CD1c-positive myeloid dendritic cell (primary cell): Measurements from ENCODE around the gene LTBP2.
A peak's percentile ranks its signal among the peaks of the same experiment; 100 is the strongest.

Experiments
- DNase-seq: peaks from one replicate; pipeline ENCODE4 v3.0.0-alpha.2; 2016; ENCODE audit errors: extremely low spot score

LTBP2 gene

DNA sequence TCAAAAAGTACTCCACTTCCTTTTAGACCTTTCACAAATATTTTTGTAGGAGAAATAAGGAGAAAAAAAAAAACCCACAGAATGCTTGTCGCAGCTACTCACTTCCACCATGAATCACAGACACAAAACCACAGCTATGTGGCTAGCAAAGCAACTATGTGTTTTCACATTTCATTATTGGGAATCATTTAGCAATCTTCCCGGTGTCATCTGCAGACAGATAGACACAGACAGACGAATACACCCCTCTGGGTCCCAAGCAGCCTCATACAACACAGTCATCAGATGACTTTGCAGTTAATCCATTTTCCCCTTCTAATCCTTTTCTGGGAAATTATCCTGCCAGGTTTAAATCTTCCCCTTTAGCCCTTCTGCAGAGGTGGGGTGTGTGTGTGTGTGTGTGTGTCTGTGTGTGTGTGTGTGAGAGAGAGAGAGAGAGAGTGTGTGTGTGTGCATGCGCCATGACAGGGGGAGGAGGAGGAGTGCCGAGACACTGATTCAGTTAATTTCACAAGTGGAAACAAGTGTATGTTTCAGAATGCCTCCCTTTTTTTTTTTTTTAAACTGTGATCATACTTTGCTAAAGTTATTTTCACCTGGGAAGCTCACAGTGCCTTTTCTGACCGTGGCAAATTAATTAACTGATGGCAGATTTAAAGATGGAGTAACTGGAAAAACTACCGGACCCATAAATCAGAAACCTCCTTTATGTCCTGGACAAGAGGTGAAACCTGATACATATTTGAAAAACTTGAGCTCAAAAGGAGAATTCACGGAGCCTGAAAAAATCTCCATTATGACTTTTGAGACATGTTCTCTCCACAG, 39.9 kb downstream of the LTBP2 start:
- DNase-seq = peak; percentile 84

DNA sequence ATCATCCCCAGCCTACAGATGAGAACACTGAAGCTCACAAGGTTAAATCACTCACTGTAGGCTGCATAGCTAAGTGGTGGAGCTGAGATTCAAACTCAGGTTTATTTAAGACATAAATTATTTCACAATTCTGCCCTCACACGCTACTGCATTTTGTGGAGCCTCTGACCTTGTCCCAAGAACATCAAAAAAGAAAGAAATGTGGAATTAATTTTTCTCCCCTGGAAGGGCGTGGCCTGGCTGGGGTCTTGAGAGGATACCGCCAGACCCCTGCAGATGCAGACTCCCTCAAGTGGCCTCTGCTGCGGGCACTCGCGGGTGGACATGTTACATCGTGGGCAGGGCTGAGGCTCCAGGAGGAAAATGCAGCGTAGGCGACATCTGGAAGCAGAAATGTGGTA, 40.6 kb downstream of the LTBP2 start:
- DNase-seq = peak; percentile 49

DNA sequence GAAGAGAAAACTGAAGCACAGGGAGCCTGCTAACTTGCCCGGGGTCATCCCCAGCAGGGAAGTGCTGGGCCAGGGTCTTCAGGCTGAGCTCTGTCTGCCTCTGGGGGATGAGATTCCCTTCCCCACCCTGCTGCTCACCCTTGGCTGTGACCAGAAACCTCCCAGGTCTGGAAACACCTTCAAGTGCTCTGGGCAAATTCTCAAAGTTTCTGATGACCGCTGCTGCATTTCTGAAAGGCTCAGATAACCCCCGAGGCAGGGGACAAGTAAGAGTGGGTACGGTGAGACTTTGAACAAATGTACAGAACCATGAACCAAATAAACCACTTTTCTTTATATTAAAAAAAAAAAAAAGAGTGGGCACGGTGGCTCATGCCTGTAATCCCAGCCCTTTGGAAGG, 41.3 kb downstream of the LTBP2 start:
- no peak for DNase-seq

DNA sequence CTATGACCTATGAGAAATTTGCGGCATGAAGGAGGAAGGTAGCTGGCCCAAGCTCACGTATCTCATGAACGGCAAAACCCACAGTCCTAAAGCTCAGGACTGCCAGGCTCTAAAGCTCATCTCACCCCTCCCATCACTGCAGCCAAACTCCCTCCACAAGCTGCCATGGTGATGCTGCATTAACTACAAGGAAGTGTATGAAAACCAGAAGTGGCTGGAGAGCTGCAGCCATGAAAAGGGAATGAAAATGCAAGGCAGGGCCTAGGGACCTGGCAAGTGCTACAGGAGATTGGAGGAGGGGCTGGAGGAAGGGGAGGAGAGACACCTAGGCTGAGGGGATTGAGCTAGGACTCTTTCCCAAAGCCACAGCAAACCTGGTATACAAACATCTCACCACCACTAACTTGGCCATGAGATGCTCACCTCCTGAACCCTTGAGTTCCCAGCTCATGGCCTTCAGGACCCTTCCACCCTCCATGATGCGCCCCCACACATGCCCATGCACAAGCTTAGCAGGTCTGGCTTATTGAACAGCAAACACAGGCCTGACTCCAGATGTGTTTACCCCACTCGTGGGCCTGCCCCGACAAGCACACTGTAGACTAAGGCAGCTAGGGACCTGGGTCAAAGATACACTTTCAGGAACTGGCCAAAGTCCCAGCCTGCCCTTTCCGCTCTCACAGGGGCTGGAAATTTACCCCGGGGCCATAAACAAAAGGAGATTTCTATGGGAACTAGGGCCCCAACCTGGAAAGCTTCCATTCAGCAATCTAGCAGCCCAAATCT, 42.0 kb downstream of the LTBP2 start:
- peak; percentile 25 for DNase-seq

DNA sequence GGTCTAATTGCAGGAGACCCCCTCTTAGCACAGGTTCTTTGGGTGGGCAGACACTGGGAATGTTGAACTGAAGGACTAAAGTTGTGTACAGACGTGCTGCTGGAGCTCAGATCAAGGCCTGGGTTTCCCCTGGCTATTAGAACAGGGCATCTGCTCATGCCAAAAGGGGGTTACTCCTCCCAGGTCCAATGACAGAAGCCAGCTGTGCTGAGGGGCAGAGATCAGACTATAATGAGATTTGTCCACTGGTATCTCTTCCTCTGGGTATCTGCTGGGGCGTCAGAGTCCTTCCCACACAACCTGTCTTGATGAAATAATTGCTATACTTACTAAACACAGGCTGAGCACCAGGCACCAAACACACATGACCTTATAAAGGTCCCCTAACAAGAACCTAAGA, 42.6 kb downstream of the LTBP2 start:
- no peak for DNase-seq

DNA sequence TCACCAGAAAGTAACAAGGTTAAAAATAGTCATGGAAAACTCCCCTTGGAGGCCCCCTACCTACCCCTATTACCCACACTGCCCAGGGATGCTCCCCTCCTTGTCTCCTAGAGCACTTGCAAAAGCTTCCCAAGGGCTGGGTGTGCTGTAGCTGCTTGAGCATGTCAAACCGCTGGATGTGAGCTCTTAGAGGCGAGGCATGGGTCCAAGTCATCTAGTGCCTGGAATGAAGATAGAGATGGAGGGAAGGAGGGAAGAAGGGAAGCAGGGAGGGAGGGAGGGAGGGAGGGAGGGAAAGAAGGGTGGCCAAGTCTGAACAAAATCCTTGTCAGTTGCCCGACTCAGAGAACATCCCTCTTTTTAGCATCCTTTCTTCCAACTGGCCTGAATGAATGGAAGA, 43.1 kb downstream of the LTBP2 start:
- no peak for DNase-seq

DNA sequence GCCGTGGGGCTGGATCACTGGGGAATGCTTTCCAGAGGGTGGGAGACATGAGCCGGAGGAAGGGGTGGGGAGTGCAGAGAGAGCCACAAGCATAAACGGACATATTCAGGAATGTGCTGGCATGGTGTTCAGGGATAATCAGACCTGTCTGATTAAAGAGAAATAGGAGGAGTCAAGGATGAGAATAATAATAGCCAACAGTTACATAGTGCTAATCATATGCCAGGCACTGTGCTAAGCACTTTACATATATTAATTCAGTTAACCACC, 43.7 kb downstream of the LTBP2 start:
- DNase-seq = no peak

DNA sequence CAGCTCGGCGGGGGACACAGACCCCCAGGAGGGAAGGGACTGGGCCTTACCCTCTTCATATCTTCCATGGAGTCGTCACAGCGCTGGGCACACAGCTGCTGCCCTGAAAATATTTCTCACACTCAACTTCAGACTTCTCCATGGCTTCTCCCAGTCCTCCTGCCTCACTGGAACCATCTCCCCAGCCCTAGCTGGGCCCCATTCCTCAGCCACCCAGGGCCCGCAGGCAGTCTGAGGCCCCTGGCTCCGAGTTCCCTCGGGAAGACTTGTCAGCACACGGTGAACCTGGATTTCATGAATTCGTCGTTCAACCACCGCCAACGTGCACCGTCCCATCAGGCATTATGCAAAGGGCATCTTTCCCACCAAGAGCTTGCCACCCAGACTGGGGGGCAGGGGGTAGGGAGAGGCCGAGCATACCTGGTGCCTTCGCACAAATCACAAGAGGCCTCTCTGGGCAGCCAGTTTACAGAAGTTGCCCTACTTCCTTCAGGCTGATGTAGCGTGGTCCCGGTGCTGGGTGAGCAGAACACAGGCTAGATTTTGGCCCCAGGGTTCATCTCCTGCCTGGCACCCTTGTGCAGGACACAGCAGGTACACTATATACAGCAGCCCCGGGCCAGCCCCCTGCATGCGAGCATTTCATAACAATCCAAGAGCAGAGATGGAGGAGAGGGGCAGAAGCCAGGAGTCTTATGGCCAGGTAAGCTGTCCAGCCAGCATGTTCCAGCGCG, 44.2 kb downstream of the LTBP2 start:
- DNase-seq = no peak

DNA sequence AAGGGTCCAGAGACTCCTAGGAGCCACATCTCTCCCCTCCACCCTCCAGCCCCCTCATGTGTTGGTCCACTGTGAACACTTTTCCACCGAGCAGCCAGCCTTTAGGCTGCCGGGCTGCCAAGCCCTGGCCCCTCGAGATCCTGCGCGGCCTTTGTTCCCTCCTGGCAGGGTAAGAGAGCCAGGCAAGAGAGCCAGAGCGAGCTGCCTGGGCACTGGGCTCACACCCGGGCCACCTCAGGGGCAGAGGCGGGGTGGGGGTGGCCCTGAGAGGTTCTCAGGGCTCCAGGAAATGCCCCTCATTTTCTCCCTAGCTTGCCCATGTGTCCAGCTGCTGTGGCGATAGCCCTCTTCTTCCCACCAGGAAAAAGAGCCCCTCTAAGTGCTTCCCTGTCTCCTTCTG, 44.8 kb downstream of the LTBP2 start:
- no peak for DNase-seq

DNA sequence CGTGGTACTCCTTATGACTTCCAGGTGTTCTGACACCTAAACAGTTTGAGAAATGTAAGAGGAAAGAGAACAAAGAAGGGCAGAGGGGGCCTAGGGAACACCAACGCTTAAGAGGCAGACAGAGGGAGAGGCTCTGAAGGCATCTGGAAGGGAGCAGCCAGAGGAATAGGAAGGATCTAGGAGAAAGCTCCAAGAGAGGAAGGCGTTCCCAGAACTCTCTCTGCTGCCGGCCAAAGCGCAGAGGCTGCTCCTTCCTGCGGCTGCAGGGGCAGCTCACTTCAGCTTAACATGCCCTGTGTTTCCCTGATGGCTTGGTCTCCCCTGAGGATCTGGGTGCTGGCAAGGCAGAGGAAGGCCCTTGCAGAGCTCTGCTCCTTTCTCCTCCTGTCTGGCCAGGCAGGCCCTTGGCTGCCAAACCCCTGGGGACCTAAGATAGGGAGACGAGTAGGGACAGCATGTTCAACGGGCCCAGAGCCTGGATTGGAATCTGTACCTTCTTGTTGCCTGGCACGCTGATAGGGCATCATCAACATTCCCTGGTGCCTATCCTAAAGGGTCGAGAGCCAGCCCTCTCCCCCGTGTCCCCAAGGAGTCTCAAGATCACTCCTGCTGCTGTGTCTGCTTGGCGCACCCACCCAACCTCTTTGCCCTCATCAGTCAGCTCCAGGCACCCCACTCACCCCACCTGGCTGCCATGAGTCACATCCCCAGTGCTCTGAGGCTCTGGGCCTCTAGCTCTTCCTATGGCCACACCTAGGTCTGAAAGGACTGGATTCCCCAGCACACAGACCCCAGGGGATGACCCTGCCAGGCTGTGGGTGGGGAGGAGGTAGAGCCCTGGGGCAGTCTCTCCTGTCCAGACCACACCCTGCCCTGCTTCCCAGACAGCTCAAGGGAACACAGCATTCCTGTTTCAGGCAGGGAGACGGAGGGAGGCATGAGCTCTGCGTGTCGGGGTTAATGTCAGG, 45.6 kb downstream of the LTBP2 start:
- no peak for DNase-seq

DNA sequence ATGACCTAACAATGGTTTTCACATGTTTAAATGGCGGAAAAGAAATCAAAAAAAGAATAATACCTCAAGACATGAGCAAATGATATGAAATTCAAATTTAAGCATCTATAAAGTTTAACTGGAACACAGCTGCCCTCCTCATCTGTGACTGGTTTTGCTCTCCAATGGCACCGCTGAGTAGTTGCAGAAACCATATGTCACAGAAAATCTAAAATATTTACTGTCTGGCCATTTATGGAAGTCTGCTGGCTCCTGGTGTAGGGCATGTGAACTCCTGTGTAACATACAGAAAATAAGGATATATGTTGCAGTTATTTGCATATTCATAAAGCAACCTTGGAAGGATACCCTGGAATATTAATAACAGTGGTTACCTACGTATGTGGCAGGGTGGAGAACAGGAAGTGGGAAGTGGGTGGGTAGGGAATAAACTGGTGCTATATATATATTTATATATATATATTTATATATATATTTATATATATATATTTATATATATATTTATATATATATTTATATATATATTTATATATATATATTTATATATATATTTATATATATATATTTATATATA, 48.4 kb downstream of the LTBP2 start:
- DNase-seq = no peak

DNA sequence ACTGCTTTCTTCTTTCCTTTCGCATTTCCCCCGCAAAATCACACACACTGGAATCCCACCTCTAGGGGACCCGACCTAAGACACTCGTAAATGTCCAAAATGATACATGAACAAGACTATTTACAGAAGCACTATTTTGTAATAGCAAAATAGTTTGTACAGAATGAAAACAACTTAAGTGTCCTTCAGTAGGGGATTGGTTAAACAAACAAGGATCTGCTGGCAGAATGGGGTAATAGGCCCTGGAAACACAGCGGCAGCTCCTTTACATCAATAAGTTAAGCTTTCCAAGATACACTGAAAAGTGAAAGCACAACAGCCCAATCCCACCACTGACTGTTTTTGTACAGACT, 48.8 kb downstream of the LTBP2 start:
- DNase-seq = no peak

DNA sequence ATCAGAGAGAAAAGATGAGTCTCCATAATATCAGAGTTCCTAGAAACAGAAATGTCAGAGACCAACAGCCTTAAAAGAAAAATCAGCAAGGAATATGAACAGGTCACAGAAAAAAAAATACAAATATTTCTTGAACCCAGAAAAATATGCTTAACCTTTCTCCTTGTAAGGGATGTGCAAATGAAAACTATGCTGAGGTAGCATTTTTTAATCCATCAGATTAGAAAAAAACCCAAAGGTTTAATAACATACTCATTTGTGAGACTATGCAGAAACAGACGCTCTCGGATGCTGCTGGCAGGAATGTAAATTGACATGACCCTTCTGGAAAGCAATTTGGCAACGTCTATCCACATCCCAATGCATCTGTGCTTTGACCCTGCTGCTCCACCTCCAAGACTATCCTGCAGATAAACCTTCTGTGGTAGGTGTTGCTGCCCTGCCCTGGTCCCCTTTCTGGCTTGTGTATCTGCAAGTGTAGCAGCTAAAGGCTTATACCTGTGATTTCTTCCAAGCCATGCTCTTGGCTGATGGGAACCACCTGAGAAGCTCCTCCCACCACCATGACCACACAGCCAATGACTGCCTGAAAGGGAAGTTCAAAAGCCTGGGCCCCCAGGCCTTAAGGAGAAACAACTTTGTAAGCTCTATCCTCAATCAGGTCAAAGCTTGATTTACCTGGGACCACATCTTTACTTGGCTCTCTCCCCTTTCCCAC, 49.4 kb downstream of the LTBP2 start:
- no peak for DNase-seq

DNA sequence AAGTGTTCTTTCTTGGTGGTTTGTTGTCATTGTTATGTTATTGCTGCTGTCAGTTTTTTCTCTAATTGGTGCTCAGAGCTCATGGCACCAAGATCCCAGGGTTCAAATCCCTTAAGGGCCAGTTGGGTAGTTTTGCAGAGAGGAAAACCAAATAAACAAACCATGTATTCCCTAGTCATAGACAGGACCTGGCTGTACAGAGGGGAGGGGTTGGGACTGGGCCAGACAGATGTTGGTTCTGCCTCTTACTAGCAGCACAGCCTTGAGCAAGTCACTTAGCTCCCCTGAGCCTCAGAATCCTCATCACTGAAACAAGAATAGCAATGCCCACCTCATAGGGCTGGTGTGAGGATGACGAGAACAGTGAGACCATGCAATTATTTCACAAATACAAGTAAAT, 53.4 kb downstream of the LTBP2 start:
- DNase-seq = no peak

DNA sequence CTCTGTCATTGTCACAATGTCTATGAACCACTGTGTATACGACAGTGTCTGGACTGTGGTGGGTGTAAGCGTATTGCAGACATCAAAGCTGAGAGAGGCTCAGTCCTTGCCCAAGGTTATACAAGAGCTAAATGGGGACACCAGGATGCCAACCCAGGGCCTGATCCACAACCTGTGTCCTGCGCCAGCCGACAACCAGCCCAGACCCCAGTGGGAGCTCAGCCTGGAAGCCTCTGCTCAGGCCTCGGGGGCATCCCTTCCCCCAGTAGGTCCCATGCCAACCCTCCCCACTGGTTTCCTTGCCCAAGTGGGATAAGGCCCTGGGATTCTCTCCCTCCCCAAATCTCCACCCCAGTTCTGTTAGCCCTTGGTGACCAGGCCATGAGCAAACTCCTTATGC, 54.3 kb downstream of the LTBP2 start:
- no peak for DNase-seq

DNA sequence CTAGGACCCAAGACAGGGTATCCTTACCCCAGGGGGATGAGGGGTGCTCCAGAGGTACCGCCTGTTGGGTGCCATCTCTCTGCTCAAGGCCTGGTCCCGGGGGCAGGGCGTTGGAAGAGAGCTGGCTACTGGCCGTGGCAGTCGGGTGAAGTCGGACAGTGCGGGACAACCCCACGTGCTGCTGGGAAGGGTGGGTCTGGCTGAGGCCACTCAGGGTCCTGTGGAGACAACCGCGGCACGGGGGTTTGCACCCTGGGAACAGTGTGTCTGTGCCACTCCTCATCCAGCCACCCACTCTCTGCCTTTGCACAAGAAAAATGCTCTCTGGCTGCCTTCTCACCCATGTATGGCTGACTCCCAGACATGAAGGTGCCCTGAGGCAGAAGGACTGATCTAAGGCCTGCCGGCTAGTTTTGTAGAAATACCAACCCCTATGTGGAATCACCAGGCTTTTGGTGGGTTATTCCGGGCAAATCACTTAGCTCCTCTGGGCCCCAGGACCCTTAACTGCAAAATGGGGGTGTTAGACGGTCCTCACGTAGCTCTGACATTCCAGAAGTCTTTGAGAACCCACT, 56.5 kb downstream of the LTBP2 start:
- no peak for DNase-seq

DNA sequence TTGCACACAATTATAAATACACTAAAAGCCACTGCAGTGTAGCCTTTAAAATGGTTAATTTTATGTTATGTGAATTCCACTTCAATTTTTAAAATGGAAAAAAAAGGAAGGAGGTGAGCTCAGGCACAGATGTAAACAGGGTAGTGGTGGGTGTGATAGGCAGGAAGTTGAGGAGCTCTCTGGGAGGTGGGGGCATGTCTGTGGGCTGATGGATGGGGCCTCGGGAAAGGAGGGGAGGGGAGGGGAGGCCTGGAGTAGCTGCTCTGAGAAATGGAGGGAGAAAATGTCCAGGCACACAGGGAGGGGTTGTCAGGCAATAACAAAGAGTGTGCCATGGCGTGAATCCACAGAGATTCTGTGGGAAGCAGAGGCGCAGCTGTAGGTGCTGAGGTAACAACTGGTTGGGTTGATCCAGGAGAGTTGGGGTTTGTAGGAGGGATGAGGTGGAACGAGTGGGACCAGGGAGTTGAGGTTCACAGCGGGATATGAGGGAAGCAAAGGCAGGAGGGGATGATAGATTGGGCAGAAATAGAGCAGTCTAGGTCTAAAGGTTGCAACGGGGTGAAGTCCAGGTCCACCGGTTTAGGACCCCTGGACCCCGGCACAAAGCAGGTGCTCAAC, 57.2 kb downstream of the LTBP2 start:
- DNase-seq = peak; percentile 27

DNA sequence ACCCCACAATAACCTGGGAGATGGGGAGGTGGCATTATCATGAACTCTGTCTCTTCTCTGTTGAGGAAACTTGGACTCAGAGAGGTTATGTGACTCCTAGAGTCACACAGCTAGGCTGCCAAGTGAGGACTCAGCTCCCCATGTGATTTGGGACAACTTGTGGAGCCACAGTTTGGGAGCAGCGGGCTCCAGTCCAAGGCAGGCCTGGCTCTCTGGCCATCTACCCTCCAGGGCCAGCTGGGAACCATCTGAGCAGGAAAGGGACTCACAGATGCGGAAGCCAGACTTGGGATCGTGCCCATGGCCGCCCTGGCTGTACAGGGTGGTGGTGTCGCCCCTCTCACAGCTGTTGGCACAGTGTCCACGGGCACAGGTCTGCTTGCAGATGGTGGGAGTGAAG, 59.4 kb downstream of the LTBP2 start:
- no peak for DNase-seq

DNA sequence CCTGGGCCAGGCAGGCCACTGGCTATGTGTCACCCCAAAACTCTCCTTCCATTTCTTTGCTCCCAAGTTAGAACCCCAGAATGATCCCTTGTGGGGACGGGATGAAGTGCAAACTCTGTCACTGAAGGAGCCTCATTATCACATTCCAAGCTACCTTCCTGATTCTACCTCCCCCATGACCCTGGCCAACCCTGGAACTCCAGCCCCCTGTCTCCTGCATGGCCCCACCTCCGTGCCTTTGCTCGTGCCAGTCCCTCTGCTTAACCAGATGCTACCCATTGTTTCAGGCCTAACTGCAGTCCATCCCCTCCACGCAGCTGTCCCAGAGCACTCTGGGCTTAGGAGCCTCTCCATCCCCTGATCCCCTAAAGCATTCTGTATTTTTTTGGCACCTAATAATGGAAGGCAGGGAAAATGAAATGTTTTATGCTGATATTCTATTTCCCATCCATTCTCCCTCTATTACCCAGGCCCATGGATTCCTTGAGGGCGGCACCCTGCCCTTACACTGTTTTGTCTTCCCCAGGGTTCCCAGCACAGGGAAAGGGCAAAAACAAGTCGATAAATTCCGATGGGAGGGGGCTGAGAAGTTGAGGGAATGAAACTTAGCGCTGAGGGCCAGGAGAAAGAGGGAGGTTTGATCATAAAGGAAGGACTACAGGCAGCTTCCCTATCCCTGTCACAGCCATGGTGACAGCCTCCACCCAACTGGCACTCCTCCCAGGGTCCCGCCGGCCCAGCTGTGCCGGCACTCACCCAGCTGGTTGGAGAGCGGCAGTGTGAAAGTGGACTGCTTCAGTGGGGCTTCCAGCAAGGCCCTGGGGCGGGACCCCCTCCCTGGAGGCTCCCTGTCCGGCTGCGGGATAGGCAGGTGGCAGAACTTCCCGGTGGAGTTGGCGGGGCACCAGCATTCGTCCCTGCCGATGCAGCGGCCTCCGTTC, 60.3 kb downstream of the LTBP2 start:
- no peak for DNase-seq
